Mesendoderm (in vitro differentiated cells): Measurements from ENCODE around the gene BTNL8.

Experiments
- DNase-seq: peaks from one replicate; pipeline ENCODE4 v3.0.0; 2013
- H2AK5ac ChIP-seq: 2 replicates; pipeline ENCODE4 v1.6.1; 2013; ENCODE audit warnings: low read length, inconsistent platforms
- H2BK120ac ChIP-seq: 2 replicates; pipeline ENCODE4 v1.6.1; 2013; ENCODE audit warnings: low read depth, mild to moderate bottlenecking, low read length, moderate library complexity, mixed read lengths
- H2BK15ac ChIP-seq: replicated peaks from 2 replicates; pipeline ENCODE4 v1.6.1; 2013; ENCODE audit warnings: low read depth, mild to moderate bottlenecking, moderate library complexity
- H2BK5ac ChIP-seq: 2 replicates; pipeline ENCODE4 v1.6.1; 2013; ENCODE audit warnings: low read length, inconsistent platforms
- H3K18ac ChIP-seq: 2 replicates; pipeline ENCODE4 v1.6.1; 2013; ENCODE audit warnings: mild to moderate bottlenecking, low read length, mixed read lengths
- H3K23ac ChIP-seq: one replicate; pipeline ENCODE4 v1.6.1; 2013; ENCODE audit warnings: low read length
- H3K27ac ChIP-seq: 2 replicates; pipeline ENCODE4 v1.5.1; 2013; ENCODE audit warnings: low read depth, mild to moderate bottlenecking, inconsistent platforms, low read length, moderate library complexity
- H3K27me3 ChIP-seq: 2 replicates; pipeline ENCODE4 v1.6.1; 2013; ENCODE audit warnings: low read length, control low read depth, mild to moderate bottlenecking, inconsistent platforms; ENCODE audit not compliant: insufficient read depth, poor library complexity
- H3K36me3 ChIP-seq: 2 replicates; pipeline ENCODE4 v1.6.1; 2013; ENCODE audit warnings: low read length, inconsistent platforms; ENCODE audit not compliant: control insufficient read depth, insufficient read depth
- H3K4ac ChIP-seq: one replicate; pipeline ENCODE4 v1.6.1; 2013; ENCODE audit warnings: low read depth, mild to moderate bottlenecking, low read length, moderate library complexity
- H3K4me1 ChIP-seq: 2 replicates; pipeline ENCODE4 v1.6.1; 2013; ENCODE audit warnings: low read depth, low read length, inconsistent platforms; ENCODE audit not compliant: control insufficient read depth
- H3K4me2 ChIP-seq: 2 replicates; pipeline ENCODE4 v1.6.1; 2013; ENCODE audit warnings: low read length
- H3K4me3 ChIP-seq: 2 replicates; pipeline ENCODE4 v1.5.1; 2013; ENCODE audit warnings: mild to moderate bottlenecking, low read length
- H3K56ac ChIP-seq: one replicate; pipeline ENCODE4 v1.6.1; 2013; ENCODE audit warnings: low read length
- H3K79me1 ChIP-seq: 2 replicates; pipeline ENCODE4 v1.6.1; 2013; ENCODE audit warnings: low read length, inconsistent platforms
- H3K79me2 ChIP-seq: 2 replicates; pipeline ENCODE4 v1.6.1; 2013; ENCODE audit warnings: mild to moderate bottlenecking, low read length; ENCODE audit not compliant: control insufficient read depth, insufficient read depth
- H3K9ac ChIP-seq: 2 replicates; pipeline ENCODE4 v1.6.1; 2013; ENCODE audit warnings: low read length, inconsistent platforms
- H4K5ac ChIP-seq: one replicate; pipeline ENCODE4 v1.6.1; 2013; ENCODE audit warnings: low read length
- H4K8ac ChIP-seq: one replicate; pipeline ENCODE4 v1.6.1; 2013; ENCODE audit warnings: low read depth, mild to moderate bottlenecking, control low read depth, low read length, moderate library complexity
- WGBS: extraction: QIAGEN DNeasy Blood & Tissue Kit; methylation state at CpG from one replicate; pipeline ENCODE4 v1.1.7; 2013; ENCODE audit warnings: low lambda C conversion rate, missing lambda C conversion rate; ENCODE audit not compliant: insufficient coverage; ENCODE audit errors: extremely low coverage; 5-methylcytosine and 5-hydroxymethylcytosine counted together

BTNL8 gene

DNA sequence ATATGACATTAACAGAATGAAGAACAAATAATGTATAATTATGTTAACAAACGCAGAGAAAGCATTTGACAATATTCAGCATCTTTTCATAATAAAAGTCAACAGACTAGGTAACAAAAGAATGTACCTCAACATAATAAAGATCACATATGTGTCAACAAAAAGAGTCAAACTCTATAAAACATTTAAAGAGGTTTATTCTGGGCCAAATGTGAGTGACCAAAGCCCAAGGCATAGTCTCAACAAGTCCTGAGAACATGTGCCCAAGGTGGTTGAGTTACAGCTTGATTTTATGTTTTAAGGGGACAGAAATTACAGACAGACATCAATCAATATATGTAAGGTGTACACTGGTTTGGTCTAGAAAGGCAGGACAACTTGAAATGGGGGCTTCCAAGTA, 19.4 kb downstream of the BTNL8 start:
- H3K27ac ChIP-seq, result no peak overlapping the region
- H4K8ac ChIP-seq, result no peak overlapping the region
- H3K79me2 ChIP-seq, result no peaks in the 10 kb centered on the region
- H3K36me3 ChIP-seq, result no peaks in the 10 kb centered on the region
- H3K4ac ChIP-seq, result no peak overlapping the region
- H2BK15ac ChIP-seq, result no peak overlapping the region
- no peak overlapping the region for H3K4me2 ChIP-seq
- H3K79me1 ChIP-seq, result no peaks in the 10 kb centered on the region
- H3K27me3 ChIP-seq, result no peaks in the 10 kb centered on the region
- H2BK5ac ChIP-seq, result no peak overlapping the region
- WGBS, result no CpG with 5 or more reads among the region's 1 CpG
- H3K4me3 ChIP-seq, result no peak overlapping the region
- no peak overlapping the region for H2AK5ac ChIP-seq
- DNase-seq, result no peak
- H3K9ac ChIP-seq, result no peak overlapping the region
- no peak overlapping the region for H3K23ac ChIP-seq
- no peak overlapping the region for H3K56ac ChIP-seq
- H3K18ac ChIP-seq, result no peak overlapping the region
- H2BK120ac ChIP-seq, result no peak overlapping the region
- H4K5ac ChIP-seq, result no peak overlapping the region
- no peaks in the 10 kb centered on the region for H3K4me1 ChIP-seq

DNA sequence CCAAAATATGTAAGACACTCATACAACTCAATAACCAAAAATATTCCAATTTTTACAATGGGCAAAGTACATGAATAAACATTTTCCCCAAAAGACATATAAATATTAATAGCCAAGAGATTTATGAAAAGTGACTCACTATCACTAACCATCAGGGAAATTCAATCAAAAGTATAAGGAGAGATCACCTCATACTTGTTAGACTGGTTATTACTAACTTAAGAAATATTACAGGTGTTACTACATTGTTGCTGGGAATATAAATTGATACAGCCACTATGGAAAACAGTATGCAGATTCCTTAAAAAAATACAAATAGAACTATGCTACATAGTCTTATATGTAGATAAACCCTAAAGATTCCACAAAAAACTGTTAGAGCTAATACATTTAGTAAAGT, 21.8 kb downstream of the BTNL8 start:
- Histone ChIP-seq H3K79me2 (no peaks in the 10 kb centered on the region), H2BK15ac (no peak overlapping the region), H3K27ac (no peak overlapping the region), H2AK5ac (no peak overlapping the region), H2BK120ac (no peak overlapping the region), H3K23ac (no peak overlapping the region), H2BK5ac (no peak overlapping the region), H3K18ac (no peak overlapping the region), H3K79me1 (no peaks in the 10 kb centered on the region), H3K4me1 (no peaks in the 10 kb centered on the region), H3K4me2 (no peak overlapping the region), H3K27me3 (no peaks in the 10 kb centered on the region), H3K56ac (no peak overlapping the region), H4K5ac (no peak overlapping the region), H3K9ac (no peak overlapping the region), H3K4ac (no peak overlapping the region), H3K4me3 (no peak overlapping the region), H3K36me3 (no peaks in the 10 kb centered on the region), H4K8ac (no peak overlapping the region)
- DNase-seq, result no peak

GRCh38 chr5:180922932-180923331, 24.0 kb downstream of the BTNL8 start:
- no peak overlapping the region for H4K5ac ChIP-seq
- H4K8ac ChIP-seq, result no peak overlapping the region
- no peaks in the 10 kb centered on the region for H3K27me3 ChIP-seq
- no peak overlapping the region for H2AK5ac ChIP-seq
- no peak overlapping the region for H3K4me3 ChIP-seq
- H3K18ac ChIP-seq, result no peak overlapping the region
- no CpG with 5 or more reads among the region's 1 CpG for WGBS
- no peaks in the 10 kb centered on the region for H3K4me1 ChIP-seq
- no peaks in the 10 kb centered on the region for H3K36me3 ChIP-seq
- no peak overlapping the region for H3K23ac ChIP-seq
- H2BK15ac ChIP-seq, result no peak overlapping the region
- no peak overlapping the region for H3K9ac ChIP-seq
- H3K79me1 ChIP-seq, result no peaks in the 10 kb centered on the region
- no peak overlapping the region for H3K56ac ChIP-seq
- no peak overlapping the region for H2BK5ac ChIP-seq
- no peak overlapping the region for H3K4ac ChIP-seq
- DNase-seq, result no peak
- H3K79me2 ChIP-seq, result no peaks in the 10 kb centered on the region
- no peak overlapping the region for H3K4me2 ChIP-seq
- no peak overlapping the region for H3K27ac ChIP-seq
- no peak overlapping the region for H2BK120ac ChIP-seq

DNA sequence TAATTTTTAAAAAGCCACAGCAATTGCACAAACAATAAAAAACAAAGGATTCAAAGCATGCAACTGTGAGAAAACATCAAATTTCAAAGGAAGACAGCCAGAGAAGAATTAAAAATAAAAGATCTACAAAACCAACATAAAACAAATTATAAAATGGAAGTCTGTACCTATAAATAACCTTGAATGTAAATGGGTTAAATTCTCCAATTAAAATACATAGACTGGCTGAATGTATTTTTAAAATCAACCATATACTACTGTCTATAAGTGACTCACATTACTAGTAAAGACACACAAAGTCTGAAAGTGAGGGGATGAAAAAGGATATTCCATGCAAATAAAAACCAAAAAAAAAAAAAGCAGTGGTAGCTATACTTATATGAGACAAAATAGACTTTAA, 33.7 kb downstream of the BTNL8 start:
- no peaks in the 10 kb centered on the region for H3K79me2 ChIP-seq
- no peaks in the 10 kb centered on the region for H3K79me1 ChIP-seq
- H3K36me3 ChIP-seq, result no peaks in the 10 kb centered on the region
- H3K4ac ChIP-seq, result no peak overlapping the region
- no peak overlapping the region for H3K27ac ChIP-seq
- H3K23ac ChIP-seq, result no peak overlapping the region
- H3K4me2 ChIP-seq, result no peak overlapping the region
- H2BK5ac ChIP-seq, result no peak overlapping the region
- H2BK15ac ChIP-seq, result no peak overlapping the region
- no peaks in the 10 kb centered on the region for H3K4me1 ChIP-seq
- no peak overlapping the region for H3K18ac ChIP-seq
- H2BK120ac ChIP-seq, result no peak overlapping the region
- no peak overlapping the region for H2AK5ac ChIP-seq
- H4K8ac ChIP-seq, result no peak overlapping the region
- no peaks in the 10 kb centered on the region for H3K27me3 ChIP-seq
- no peak overlapping the region for H4K5ac ChIP-seq
- no peak overlapping the region for H3K56ac ChIP-seq
- H3K4me3 ChIP-seq, result no peak overlapping the region
- H3K9ac ChIP-seq, result no peak overlapping the region
- DNase-seq, result no peak

GRCh38 chr5:180935203-180935602, 36.2 kb downstream of the BTNL8 start:
- Histone ChIP-seq H3K79me2 (no peaks in the 10 kb centered on the region), H3K56ac (no peak overlapping the region), H4K5ac (no peak overlapping the region), H3K27me3 (no peaks in the 10 kb centered on the region), H3K4me1 (no peaks in the 10 kb centered on the region), H3K18ac (no peak overlapping the region), H2BK120ac (no peak overlapping the region), H2BK15ac (no peak overlapping the region), H3K9ac (no peak overlapping the region), H3K4ac (no peak overlapping the region), H3K79me1 (no peaks in the 10 kb centered on the region), H2BK5ac (no peak overlapping the region), H3K4me3 (no peak overlapping the region), H3K27ac (no peak overlapping the region), H2AK5ac (no peak overlapping the region), H3K36me3 (no peaks in the 10 kb centered on the region), H3K23ac (no peak overlapping the region), H3K4me2 (no peak overlapping the region), H4K8ac (no peak overlapping the region)
- no peak for DNase-seq
- no CpG with 5 or more reads among the region's 4 CpGs for WGBS

- Histone ChIP-seq H3K27me3 (no peaks in the 10 kb centered on the region), H3K23ac (no peak overlapping the region), H3K79me2 (no peaks in the 10 kb centered on the region), H3K4ac (no peak overlapping the region), H3K4me2 (no peak overlapping the region), H2BK5ac (no peak overlapping the region), H2BK120ac (no peak overlapping the region), H3K36me3 (no peaks in the 10 kb centered on the region), H4K5ac (no peak overlapping the region), H3K56ac (no peak overlapping the region), H3K4me3 (no peak overlapping the region), H3K79me1 (no peaks in the 10 kb centered on the region), H3K4me1 (no peaks in the 10 kb centered on the region), H3K9ac (no peak overlapping the region), H3K18ac (no peak overlapping the region), H2BK15ac (no peak overlapping the region), H4K8ac (no peak overlapping the region), H2AK5ac (no peak overlapping the region), H3K27ac (no peak overlapping the region)
- no peak for DNase-seq
- WGBS, result no CpG with 5 or more reads among the region's 6 CpGs
Measured at GRCh38 chr5:180938294-180938693, 39.3 kb downstream of the BTNL8 start.
